HCT116 (cell line): ENCODE measurements around the gene TMEM94. TPM values are rescaled to one million over a fixed set of nuclear protein-coding genes. Genes with fewer than 3 reads are reported as not detected.

Source experiments
- ATAC-seq: fragments of 200-7000 bp; cut with Tn5 transposase; 2 replicates; pipeline ENCODE4 v1.9.1; 2020; ENCODE audit warnings: mild to moderate bottlenecking, moderate library complexity
- BruUV-seq: library from RNA; stranded (reverse); fragments of 400-500 nt; replicated peaks from 2 replicates; lab custom pipeline; 2021; lab: Mats Ljungman, UMichigan
- CTCF ChIA-PET: fragments of 300-600 bp; sonication (Branson Sonifier 250); formaldehyde crosslinking; loops from one replicate; lab custom pipeline; 2021; ENCODE audit warnings: antibody characterized with exemption; lab: Charles Lee
- POLR2A ChIA-PET: fragments of 300-600, 350-600 bp; sonication (Branson Sonifier 250); formaldehyde crosslinking; loops from one replicate; lab custom pipeline; 2021; ENCODE audit warnings: antibody characterized with exemption; lab: Charles Lee
- RAD21 ChIA-PET, 2 experiments: fragments of 300-600 bp; sonication (Branson Sonifier 250); formaldehyde crosslinking; loops; one replicate each; lab custom pipeline; 2023; ENCODE audit warnings: low total read pairs in 2 of 2; ENCODE audit not compliant: uncharacterized antibody in 2 of 2, unreplicated experiment in 2 of 2, low non-redundant PET in 1 of 2; lab: Charles Lee
- DNase-seq: peaks from one replicate; pipeline ENCODE4 v3.0.0-alpha.2; 2010; ENCODE audit warnings: low read depth, low spot score
- H2AFZ ChIP-seq: fragments of 200-600 bp; shearing (Covaris generic), sonication (generic); 2 replicates; pipeline ENCODE4 v1.6.1; 2017; ENCODE audit warnings: low read depth, mixed run types, mixed read lengths, antibody characterized with exemption, low read length; ENCODE audit not compliant: poor library complexity, severe bottlenecking
- H3K27ac ChIP-seq: 2 replicates; pipeline ENCODE4 v1.5.1; 2012; ENCODE audit warnings: low read depth, low read length
- H3K27me3 ChIP-seq: fragments of 200-600 bp; sonication (generic); 2 replicates; pipeline ENCODE4 v1.6.1; 2016; ENCODE audit warnings: mixed run types, low read length, mixed read lengths; ENCODE audit not compliant: insufficient read depth
- H3K36me3 ChIP-seq, 2 experiments: fragments of 200-500 bp in 1 of 2; fragments of 200-600 bp in 1 of 2; sonication (Bioruptor generic) in 1 of 2; sonication (generic) in 1 of 2; 2 replicates each; pipeline versions ENCODE4 v1.5.1 to v1.6.1; 2014 to 2016; ENCODE audit warnings: low read length in 2 of 2, inconsistent platforms in 1 of 2, mixed read lengths in 1 of 2, mixed run types in 1 of 2; ENCODE audit not compliant: insufficient read depth in 2 of 2, control insufficient read depth in 1 of 2
- H3K4me1 ChIP-seq, 2 experiments: fragments of 200-600 bp in 1 of 2; sonication (generic) in 1 of 2; 2 replicates each; pipeline versions ENCODE4 v1.5.1 to v1.6.1; 2012 to 2017; ENCODE audit warnings: low read length in 2 of 2, inconsistent platforms in 1 of 2, mild to moderate bottlenecking in 1 of 2, mixed read lengths in 1 of 2, mixed run types in 1 of 2, moderate library complexity in 1 of 2; ENCODE audit not compliant: insufficient read depth in 2 of 2, control insufficient read depth in 1 of 2
- H3K4me2 ChIP-seq: fragments of 200-600 bp; sonication (generic); 2 replicates; pipeline ENCODE4 v1.6.1; 2017; ENCODE audit warnings: mixed run types, low read length, mixed read lengths
- H3K4me3 ChIP-seq, 2 experiments: fragments of 200-600 bp in 1 of 2; sonication (generic) in 1 of 2; replicated peaks in 1 of 2; 2 replicates each; pipeline ENCODE4 v1.5.1; 2011 to 2016; ENCODE audit warnings: low read length in 2 of 2, control low read depth in 1 of 2, low read depth in 1 of 2, mild to moderate bottlenecking in 1 of 2, mixed read lengths in 1 of 2, mixed run types in 1 of 2
- H3K79me2 ChIP-seq: fragments of 200-600 bp; sonication (generic); 2 replicates; pipeline ENCODE4 v1.6.1; 2017; ENCODE audit warnings: mild to moderate bottlenecking, mixed run types, low read length, moderate library complexity, mixed read lengths; ENCODE audit not compliant: insufficient read depth
- H3K9ac ChIP-seq: fragments of 200-600 bp; sonication (generic); 2 replicates; pipeline ENCODE4 v1.6.1; 2016; ENCODE audit warnings: low read length, mixed read lengths
- H3K9me2 ChIP-seq: fragments of 200-600 bp; sonication (generic), shearing (Covaris generic); 2 replicates; pipeline ENCODE4 v1.6.1; 2017; ENCODE audit warnings: mixed run types, mild to moderate bottlenecking, moderate library complexity; ENCODE audit not compliant: insufficient read depth
- H3K9me3 ChIP-seq, 2 experiments: fragments of 200-500 bp in 1 of 2; fragments of 200-600 bp in 1 of 2; sonication (Bioruptor generic) in 1 of 2; sonication (generic) in 1 of 2; 2 replicates each; pipeline ENCODE4 v1.6.1; 2014 to 2017; ENCODE audit warnings: low read length in 2 of 2, mixed read lengths in 2 of 2, inconsistent platforms in 1 of 2, low read depth in 1 of 2, mild to moderate bottlenecking in 1 of 2, mixed run types in 1 of 2, moderate library complexity in 1 of 2; ENCODE audit not compliant: control insufficient read depth in 1 of 2, insufficient read depth in 1 of 2
- H4K20me1 ChIP-seq: fragments of 200-600 bp; sonication (generic), shearing (Covaris generic); 2 replicates; pipeline ENCODE4 v1.6.1; 2017; ENCODE audit warnings: mixed run types, mild to moderate bottlenecking, moderate library complexity; ENCODE audit not compliant: insufficient read depth
- ATF3 ChIP-seq: IDR thresholded peaks from 2 replicates; pipeline ENCODE4 v1.6.1; 2012
- CBX3 ChIP-seq: IDR thresholded peaks from 2 replicates; pipeline ENCODE4 v1.6.1; 2012; ENCODE audit warnings: low read depth
- CEBPB ChIP-seq: IDR thresholded peaks from 2 replicates; pipeline ENCODE4 v1.6.1; 2012; ENCODE audit warnings: low read depth
- CTCF ChIP-seq, 3 experiments: fragments of 200-600 bp in 1 of 3; sonication (generic) in 1 of 3; IDR thresholded peaks in 2 of 3; conservative IDR thresholded peaks in 1 of 3; 2 replicates each; pipeline ENCODE4 v1.5.1; 2012 to 2017; ENCODE audit warnings: low read depth in 2 of 3, low read length in 2 of 3, antibody characterized with exemption in 1 of 3, borderline replicate concordance in 1 of 3, control low read depth in 1 of 3, mild to moderate bottlenecking in 1 of 3, mixed read lengths in 1 of 3, mixed run types in 1 of 3, moderate library complexity in 1 of 3; ENCODE audit not compliant: insufficient read depth in 1 of 3
- EGR1 ChIP-seq: IDR thresholded peaks from 2 replicates; pipeline ENCODE4 v1.6.1; 2012; ENCODE audit warnings: low read depth
- ELF1 ChIP-seq: IDR thresholded peaks from 2 replicates; pipeline ENCODE4 v1.6.1; 2012; ENCODE audit warnings: low read depth, borderline replicate concordance
- EZH2 ChIP-seq: fragments of 200-600 bp; sonication (generic); IDR thresholded peaks from 2 replicates; pipeline ENCODE4 v1.6.1; 2017; ENCODE audit warnings: antibody characterized with exemption, mixed run types
- EZH2phosphoT487 ChIP-seq: fragments of 200-600 bp; IDR thresholded peaks from 2 replicates; pipeline ENCODE4 v1.6.1; 2018; ENCODE audit warnings: antibody characterized with exemption, borderline replicate concordance
- POLR2AphosphoS5 ChIP-seq: IDR thresholded peaks from 2 replicates; pipeline ENCODE4 v1.6.1; 2011; ENCODE audit warnings: mild to moderate bottlenecking, low read depth, low read length, moderate library complexity
- RAD21 ChIP-seq: IDR thresholded peaks from 2 replicates; pipeline ENCODE4 v1.6.1; 2012; ENCODE audit warnings: low read depth, mild to moderate bottlenecking
- SP1 ChIP-seq: IDR thresholded peaks from 2 replicates; pipeline ENCODE4 v1.6.1; 2012; ENCODE audit warnings: low read depth
- SRF ChIP-seq: IDR thresholded peaks from 2 replicates; pipeline ENCODE4 v1.6.1; 2012; ENCODE audit warnings: low read depth
- TCF7L2 ChIP-seq: IDR thresholded peaks from 2 replicates; pipeline ENCODE4 v1.7.0; 2011; ENCODE audit warnings: borderline replicate concordance, inconsistent platforms; ENCODE audit not compliant: insufficient read depth, insufficient read length; ENCODE audit errors: extremely low read depth
- YY1 ChIP-seq: IDR thresholded peaks from 2 replicates; pipeline ENCODE4 v1.6.1; 2011; ENCODE audit warnings: low read length, low read depth, moderate library complexity, mild to moderate bottlenecking; ENCODE audit not compliant: insufficient replicate concordance; ENCODE audit errors: extremely low read depth
- ZBTB33 ChIP-seq: IDR thresholded peaks from 2 replicates; pipeline ENCODE4 v1.6.1; 2011; ENCODE audit warnings: mild to moderate bottlenecking, low read length, moderate library complexity; ENCODE audit not compliant: insufficient replicate concordance; ENCODE audit errors: extremely low read depth
- ZNF274 ChIP-seq: fragments of 200-500 bp; sonication (Bioruptor generic); IDR thresholded peaks from 2 replicates; pipeline ENCODE4 v1.6.1; 2014; ENCODE audit warnings: mild to moderate bottlenecking, low read depth, low read length, inconsistent platforms
- intact Hi-C: fragments of 100-400 bp; cut with micrococcal nuclease; formaldehyde crosslinking; loops from 2 replicates; pipeline ENCODE4 v1.10.0; 2022
- total RNA-seq: library from RNA; stranded (reverse); gene quantifications from one replicate; pipeline ENCODE4 v1.2.1, GENCODE V29; 2021; ENCODE audit not compliant: unreplicated experiment

TMEM94 gene
- total RNA-seq, 1 experiment from 2014 or later, result 75.4 TPM

GRCh38 chr17:75535871-75536270 lies 79.4 kb downstream of the TMEM94 start:
- H3K4me1 ChIP-seq, result peaks cover 27 to 56% of the 10 kb centered on the region in 2 experiments
- intact Hi-C loops, result no loop called here
- no peak overlapping the region for H2AFZ ChIP-seq
- ChIA-PET RAD21 (no interaction called here), POLR2A (interaction anchor here (1.4 kb wide), 1 partner anchor 9 kb away, joined by 5 read pairs; no protein-coding TSS in a partner anchor), CTCF (interaction anchor here (1.5 kb wide), 1 partner anchor 10 kb away, joined by 3 read pairs; the partner anchor contains the start of gene LLGL2)
- TF ChIP-seq EZH2 (no peak), EGR1 (no peak), POLR2AphosphoS5 (no peak)
- H3K27me3 ChIP-seq, result no peaks in the 10 kb centered on the region
- BruUV-seq, result no TSS peak
- peaks cover 88% of the 10 kb centered on the region for H3K79me2 ChIP-seq
- H3K9me2 ChIP-seq, result no peaks in the 10 kb centered on the region
- ATAC-seq (no peak), DNase-seq (no peak)
- H3K27ac ChIP-seq, result no peak overlapping the region
- no peaks in the 10 kb centered on the region for H4K20me1 ChIP-seq
- no peaks in the 10 kb centered on the region for H3K9me3 ChIP-seq
- H3K4me3 ChIP-seq, result no peak overlapping the region
- H3K9ac ChIP-seq, result no peak overlapping the region
- no peak overlapping the region for H3K4me2 ChIP-seq
- peaks cover 0 to 11% of the 10 kb centered on the region in 2 experiments; a peak in 1 of 4 replicates for H3K36me3 ChIP-seq

- Histone ChIP-seq H3K4me2 (no peak overlapping the region), H3K9ac (no peak overlapping the region), H3K36me3 (peaks cover 0 to 11% of the 10 kb centered on the region in 2 experiments; a peak in 1 of 4 replicates), H3K4me3 (no peak overlapping the region), H4K20me1 (no peaks in the 10 kb centered on the region), H3K27me3 (no peaks in the 10 kb centered on the region), H3K4me1 (peaks cover 22 to 52% of the 10 kb centered on the region in 2 experiments), H3K27ac (no peak overlapping the region), H3K79me2 (peaks cover 88% of the 10 kb centered on the region), H2AFZ (no peak overlapping the region), H3K9me2 (no peaks in the 10 kb centered on the region), H3K9me3 (no peaks in the 10 kb centered on the region)
- BruUV-seq, result no TSS peak
- intact Hi-C loops, result no loop called here
- ChIA-PET RAD21 (no interaction called here), CTCF (interaction anchor here (1.3 kb wide), 1 partner anchor 11 kb away, joined by 4 read pairs; the partner anchor contains the start of gene LLGL2), POLR2A (interaction anchor here (1.4 kb wide), 1 partner anchor 10 kb away, joined by 5 read pairs; no protein-coding TSS in a partner anchor)
- ATAC-seq (no peak), DNase-seq (no peak)
- no peak for TF ChIP-seq ATF3
- TF ChIP-seq YY1, result no peak
- TF ChIP-seq EZH2phosphoT487, result no peak
- TF ChIP-seq CBX3, result no peak
- TF ChIP-seq ZBTB33, result no peak
- TF ChIP-seq SP1, result no peak
- TF ChIP-seq SRF, result no peak
- no peak for TF ChIP-seq TCF7L2
- no peak for TF ChIP-seq CEBPB
- TF ChIP-seq ELF1, result no peak
- no peak for TF ChIP-seq POLR2AphosphoS5
- TF ChIP-seq RAD21, result no peak
- no peak for TF ChIP-seq ZNF274
- no peak for TF ChIP-seq CTCF (IDR thresholded peaks at IDR 0.05 in 2 of 3, conservative IDR thresholded peaks at IDR 0.05 in 1 of 3; ENCODE audit: borderline replicate concordance in 1 of 3, insufficient read depth in 1 of 3, low read depth in 2 of 3, low read length in 2 of 3)
Measured at GRCh38 chr17:75536366-75536765, 79.9 kb downstream of the TMEM94 start.
